ENCODE results near the gene CDH4. TPM values are rescaled to one million over a fixed set of nuclear protein-coding genes. Genes with fewer than 3 reads are reported as not detected.

The CDH4 gene
- total RNA-seq, 2 experiments from 2014 or later = not detected

DNA sequence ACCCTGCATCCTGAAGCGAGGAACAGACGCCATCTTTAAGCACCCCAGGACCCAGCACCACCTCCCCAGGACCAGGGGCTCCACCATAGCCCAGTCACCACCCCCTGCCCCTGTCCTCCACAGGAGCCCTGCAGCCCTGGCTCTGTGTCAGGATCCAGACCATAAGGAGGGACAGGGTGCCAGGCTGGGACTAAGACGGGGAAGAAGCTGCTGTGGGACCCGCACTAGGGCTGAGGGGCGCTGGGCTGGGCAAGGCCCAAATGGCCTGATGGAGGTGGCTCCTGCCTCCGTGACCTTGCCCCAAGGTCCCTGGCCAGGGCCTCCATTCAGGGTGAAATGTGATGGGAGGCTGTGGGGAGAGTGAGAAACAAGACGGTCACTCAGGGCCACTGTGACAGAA is 428.0 kb downstream of the CDH4 start:
- POLR2A ChIA-PET = no interaction called here
- Histone ChIP-seq H3K9me3 (ENCODE audit: low read length) (no peaks in the 10 kb centered on the region), H3K9me2 (ENCODE audit: insufficient read depth, low read length) (no peaks in the 10 kb centered on the region), H4K20me1 (ENCODE audit: insufficient read depth, low read length) (no peaks in the 10 kb centered on the region), H3K27ac (ENCODE audit: low read depth, low read length, poor library complexity, severe bottlenecking) (no peak overlapping the region), H3K4me2 (ENCODE audit: low read length) (no peak overlapping the region), H3K4me1 (ENCODE audit: insufficient read depth, low read length, poor library complexity, severe bottlenecking) (no peaks in the 10 kb centered on the region), H3K36me3 (ENCODE audit: insufficient read depth, low read length) (no peaks in the 10 kb centered on the region), H2AFZ (ENCODE audit: low read length) (no peak overlapping the region), H3K79me2 (ENCODE audit: insufficient read depth, low read depth, low read length) (no peaks in the 10 kb centered on the region), H3K4me3 (ENCODE audit: low read depth, low read length, poor library complexity, severe bottlenecking) (no peak overlapping the region)
- CTCF ChIA-PET (ENCODE audit: unreplicated experiment) = no interaction called here
- DNase-seq (ENCODE audit: low spot score) = no peak
- no peak for TF ChIP-seq EZH2phosphoT487 (IDR thresholded peaks at IDR 0.05; ENCODE audit: borderline replicate concordance, low read depth, low read length)
- TF ChIP-seq, protein P1, sequence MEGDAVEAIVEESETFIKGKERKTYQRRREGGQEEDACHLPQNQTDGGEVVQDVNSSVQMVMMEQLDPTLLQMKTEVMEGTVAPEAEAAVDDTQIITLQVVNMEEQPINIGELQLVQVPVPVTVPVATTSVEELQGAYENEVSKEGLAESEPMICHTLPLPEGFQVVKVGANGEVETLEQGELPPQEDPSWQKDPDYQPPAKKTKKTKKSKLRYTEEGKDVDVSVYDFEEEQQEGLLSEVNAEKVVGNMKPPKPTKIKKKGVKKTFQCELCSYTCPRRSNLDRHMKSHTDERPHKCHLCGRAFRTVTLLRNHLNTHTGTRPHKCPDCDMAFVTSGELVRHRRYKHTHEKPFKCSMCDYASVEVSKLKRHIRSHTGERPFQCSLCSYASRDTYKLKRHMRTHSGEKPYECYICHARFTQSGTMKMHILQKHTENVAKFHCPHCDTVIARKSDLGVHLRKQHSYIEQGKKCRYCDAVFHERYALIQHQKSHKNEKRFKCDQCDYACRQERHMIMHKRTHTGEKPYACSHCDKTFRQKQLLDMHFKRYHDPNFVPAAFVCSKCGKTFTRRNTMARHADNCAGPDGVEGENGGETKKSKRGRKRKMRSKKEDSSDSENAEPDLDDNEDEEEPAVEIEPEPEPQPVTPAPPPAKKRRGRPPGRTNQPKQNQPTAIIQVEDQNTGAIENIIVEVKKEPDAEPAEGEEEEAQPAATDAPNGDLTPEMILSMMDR (conservative IDR thresholded peaks at IDR 0.05; ENCODE audit: low read length) = no peak
- intact Hi-C loops (cut with micrococcal nuclease; ENCODE audit: unreplicated experiment) = no loop called here
- no TSS peak for BruUV-seq (replicated peaks)

DNA sequence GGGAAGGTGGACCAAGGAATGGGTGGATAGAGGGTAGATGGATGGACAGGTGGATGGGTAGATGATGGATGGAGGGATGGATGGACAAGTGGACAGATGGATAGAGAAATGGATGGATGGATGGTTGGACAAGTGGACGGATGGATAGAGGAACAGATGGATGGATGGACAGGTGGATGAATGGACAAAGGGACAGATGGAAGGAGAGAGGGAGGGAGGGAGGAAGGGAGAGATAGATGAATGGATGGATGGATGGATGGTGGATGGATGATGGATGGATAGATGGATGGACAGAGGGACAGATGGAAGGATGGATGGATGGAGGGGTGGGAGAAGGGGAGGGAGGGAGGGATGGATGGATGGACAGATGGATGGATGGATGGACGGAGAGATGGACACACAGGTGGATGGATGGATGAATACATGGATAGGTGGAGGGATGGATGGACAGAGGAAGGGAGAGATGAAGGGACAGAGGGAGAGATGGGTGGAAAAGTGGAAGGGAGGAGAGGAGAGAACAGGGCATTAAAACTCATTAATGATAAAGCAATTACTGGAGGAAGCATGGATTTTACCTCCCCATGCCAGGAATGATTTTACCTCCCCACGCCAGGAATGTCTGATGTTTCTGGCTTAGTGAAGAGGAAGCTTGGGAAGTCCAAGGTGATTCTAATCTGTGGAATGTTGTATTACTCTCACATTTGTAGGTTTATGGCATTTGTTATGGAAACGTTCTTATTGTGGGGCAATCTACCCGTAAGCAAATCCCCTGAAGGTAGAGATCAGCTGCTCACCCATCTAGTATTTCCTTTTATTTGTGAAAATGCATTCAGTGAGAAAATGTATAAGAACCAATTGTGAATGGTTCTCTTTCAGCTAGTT is 430.3 kb downstream of the CDH4 start:
- no peaks in the 10 kb centered on the region for H3K4me1 ChIP-seq (ENCODE audit: insufficient read depth, low read length, poor library complexity, severe bottlenecking)
- no peaks in the 10 kb centered on the region for H3K36me3 ChIP-seq (ENCODE audit: insufficient read depth, low read length)
- intact Hi-C loops (cut with micrococcal nuclease; ENCODE audit: unreplicated experiment) = no loop called here
- no peak overlapping the region for H3K4me3 ChIP-seq (ENCODE audit: low read depth, low read length, poor library complexity, severe bottlenecking)
- no TSS peak for BruUV-seq (replicated peaks)
- DNase-seq (ENCODE audit: low spot score) = no peak
- no peak overlapping the region for H3K27ac ChIP-seq (ENCODE audit: low read depth, low read length, poor library complexity, severe bottlenecking)
- no peaks in the 10 kb centered on the region for H4K20me1 ChIP-seq (ENCODE audit: insufficient read depth, low read length)
- H3K9me3 ChIP-seq (ENCODE audit: low read length) = no peaks in the 10 kb centered on the region
- no peaks in the 10 kb centered on the region for H3K9me2 ChIP-seq (ENCODE audit: insufficient read depth, low read length)
- H3K4me2 ChIP-seq (ENCODE audit: low read length) = no peak overlapping the region
- TF ChIP-seq EZH2phosphoT487 (IDR thresholded peaks at IDR 0.05; ENCODE audit: borderline replicate concordance, low read depth, low read length) = no peak
- TF ChIP-seq, protein P1 (conservative IDR thresholded peaks at IDR 0.05; ENCODE audit: low read length) = no peak
- CTCF ChIA-PET (ENCODE audit: unreplicated experiment) = no interaction called here
- no peak overlapping the region for H2AFZ ChIP-seq (ENCODE audit: low read length)
- POLR2A ChIA-PET = no interaction called here
- no peaks in the 10 kb centered on the region for H3K79me2 ChIP-seq (ENCODE audit: insufficient read depth, low read depth, low read length)

DNA sequence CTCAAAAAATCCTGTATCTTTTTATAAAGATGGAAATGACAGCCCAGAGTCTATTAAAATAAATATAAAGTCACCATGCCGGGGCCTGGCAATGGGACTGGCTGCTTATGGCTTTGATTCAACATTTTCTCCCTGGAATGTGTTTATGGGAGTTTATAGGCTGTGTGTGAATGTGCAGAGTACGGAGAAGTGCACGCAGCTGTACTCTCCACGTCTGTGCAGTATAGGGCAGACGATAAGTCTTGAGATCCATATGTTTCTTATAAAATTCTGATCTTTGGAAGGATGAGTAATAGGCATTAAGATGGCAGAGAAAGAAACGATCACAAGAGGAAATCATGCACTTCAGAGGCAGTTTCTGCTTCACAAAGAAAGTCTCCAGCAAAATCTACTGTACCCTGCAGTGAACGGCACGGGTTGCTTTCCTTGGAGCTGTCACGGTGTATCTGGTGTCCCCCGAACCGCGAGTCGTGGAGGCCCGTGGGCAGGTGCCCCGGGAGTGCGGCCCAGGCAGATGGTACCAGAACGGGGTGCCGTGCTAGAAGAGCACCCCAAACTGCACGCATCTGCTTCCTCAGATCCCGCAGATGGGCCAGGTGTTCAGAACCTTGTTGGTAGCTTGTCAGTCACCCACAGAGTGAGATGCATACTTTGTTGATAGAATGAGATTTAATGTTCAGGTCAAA is 431.1 kb downstream of the CDH4 start:
- Histone ChIP-seq H3K27ac (ENCODE audit: low read depth, low read length, poor library complexity, severe bottlenecking) (no peak overlapping the region), H3K4me3 (ENCODE audit: low read depth, low read length, poor library complexity, severe bottlenecking) (no peak overlapping the region), H3K4me1 (ENCODE audit: insufficient read depth, low read length, poor library complexity, severe bottlenecking) (no peaks in the 10 kb centered on the region), H3K9me2 (ENCODE audit: insufficient read depth, low read length) (no peaks in the 10 kb centered on the region), H3K36me3 (ENCODE audit: insufficient read depth, low read length) (no peaks in the 10 kb centered on the region), H3K4me2 (ENCODE audit: low read length) (no peak overlapping the region), H3K79me2 (ENCODE audit: insufficient read depth, low read depth, low read length) (no peaks in the 10 kb centered on the region), H4K20me1 (ENCODE audit: insufficient read depth, low read length) (no peaks in the 10 kb centered on the region), H2AFZ (ENCODE audit: low read length) (no peak overlapping the region), H3K9me3 (ENCODE audit: low read length) (no peaks in the 10 kb centered on the region)
- TF ChIP-seq, protein P1 (conservative IDR thresholded peaks at IDR 0.05; ENCODE audit: low read length) = no peak
- TF ChIP-seq EZH2phosphoT487 (IDR thresholded peaks at IDR 0.05; ENCODE audit: borderline replicate concordance, low read depth, low read length) = no peak
- BruUV-seq (replicated peaks) = no TSS peak
- intact Hi-C loops (cut with micrococcal nuclease; ENCODE audit: unreplicated experiment) = no loop called here
- DNase-seq (ENCODE audit: low spot score) = no peak
- ChIA-PET POLR2A (no interaction called here), CTCF (ENCODE audit: unreplicated experiment) (no interaction called here)

Measured in OCI-LY7 (cell line).